EH (cell line): ENCODE measurements around the gene ASCL5.

Experiments
- DNase-seq: peaks from one replicate; pipeline ENCODE4 v3.0.0-alpha.2; 2015; ENCODE audit warnings: low read depth

Gene ASCL5

GRCh38 chr1:201136355-201137023 is 9.5 kb upstream of the ASCL5 start:
- DNase-seq, result no peak

- no peak for DNase-seq
Measured at GRCh38 chr1:201134405-201134804, 7.4 kb upstream of the ASCL5 start.

- no peak for DNase-seq
Measured at GRCh38 chr1:201131398-201131797, 4.4 kb upstream of the ASCL5 start.

- no peak for DNase-seq
Measured at GRCh38 chr1:201128962-201129361, 2.0 kb upstream of the ASCL5 start.

GRCh38 chr1:201128476-201128875 is 1.5 kb upstream of the ASCL5 start:
- DNase-seq, result no peak

- DNase-seq, result peak; percentile 48
Measured at GRCh38 chr1:201127755-201128455, 921 bp upstream of the ASCL5 start.

GRCh38 chr1:201126463-201126831 is 537 bp downstream of the ASCL5 start:
- DNase-seq, result no peak

- DNase-seq, result no peak
Measured at GRCh38 chr1:201125800-201126199, 1.2 kb downstream of the ASCL5 start.

GRCh38 chr1:201125019-201125418 is 2.0 kb downstream of the ASCL5 start:
- no peak for DNase-seq

- DNase-seq, result no peak
Measured at GRCh38 chr1:201123866-201124265, 3.1 kb downstream of the ASCL5 start.

- no peak for DNase-seq
Measured at GRCh38 chr1:201122321-201122957, 4.5 kb downstream of the ASCL5 start.

GRCh38 chr1:201119206-201120197 is 7.5 kb downstream of the ASCL5 start:
- peak; percentile 48 for DNase-seq

GRCh38 chr1:201116091-201116490 is 10.9 kb downstream of the ASCL5 start:
- no peak for DNase-seq

- DNase-seq, result no peak
Measured at GRCh38 chr1:201115390-201115937, 11.5 kb downstream of the ASCL5 start.

- DNase-seq, result peak; percentile 92
Measured at GRCh38 chr1:201114245-201115131, 12.5 kb downstream of the ASCL5 start.

GRCh38 chr1:201113451-201114244 is 13.3 kb downstream of the ASCL5 start:
- no peak for DNase-seq

- no peak for DNase-seq
Measured at GRCh38 chr1:201112926-201113325, 14.1 kb downstream of the ASCL5 start.

GRCh38 chr1:201112173-201112731 is 14.7 kb downstream of the ASCL5 start, which contains the start of gene CACNA1S:
CACNA1S (minus strand) TSS chr1:201112426; CDS start chr1:201112339, 87 bp downstream.
- no peak for DNase-seq

GRCh38 chr1:201111672-201112071 is 15.3 kb downstream of the ASCL5 start:
- DNase-seq, result no peak
